MV-4-11 (cell line): ENCODE results near the gene LIG4.

Source experiments
- DNase-seq: peaks from one replicate; lab custom pipeline; 2025; lab: John Stamatoyannopoulos, UW

Gene LIG4

DNA sequence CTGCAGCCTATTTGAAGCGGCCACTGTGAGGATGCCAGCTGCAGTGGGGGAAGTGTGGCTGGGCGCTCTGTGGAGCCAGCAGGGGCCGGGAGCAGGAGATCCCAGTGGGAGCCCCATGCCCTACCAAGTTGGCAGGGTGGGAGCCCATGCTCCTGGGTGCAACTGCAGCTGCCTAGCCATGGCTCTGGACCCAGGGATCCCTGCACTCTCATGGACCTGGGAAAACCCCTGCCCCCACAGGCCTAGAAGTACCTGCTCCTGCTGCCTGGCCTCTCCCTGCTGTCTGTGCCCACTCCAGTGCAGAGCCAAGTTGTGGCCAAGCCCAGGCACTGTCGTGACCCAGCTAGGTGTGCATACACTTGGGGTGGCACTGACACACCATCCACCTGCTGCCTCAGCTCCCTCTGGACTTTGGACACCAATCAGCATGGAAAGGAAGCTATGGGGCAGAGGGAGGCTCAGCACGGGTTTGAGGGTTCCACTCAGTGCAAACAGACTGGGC lies 20.9 kb downstream of the LIG4 start:
- no peak for DNase-seq

GRCh38 chr13:108193806-108194205 lies 21.5 kb downstream of the LIG4 start:
- DNase-seq, result no peak

GRCh38 chr13:108190897-108191296 lies 24.4 kb downstream of the LIG4 start:
- DNase-seq, result no peak

DNA sequence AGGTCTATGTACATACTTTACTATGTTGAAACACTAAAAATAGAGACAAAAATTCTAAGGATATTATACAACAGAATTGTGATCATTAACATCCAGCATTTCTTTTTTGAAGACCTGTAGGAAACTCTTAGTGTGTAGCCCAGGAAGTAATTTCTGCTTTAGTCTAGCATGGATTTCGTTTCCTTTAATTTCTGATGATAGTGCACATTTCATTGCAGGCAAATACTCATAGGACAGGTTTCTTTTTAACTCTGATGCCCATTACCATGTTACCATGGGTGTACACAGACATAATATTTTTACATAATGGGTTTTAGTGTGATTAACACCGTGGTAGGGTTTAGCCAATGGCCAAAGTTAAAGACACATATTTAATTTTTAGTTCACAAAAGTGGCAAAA lies 27.1 kb downstream of the LIG4 start:
- DNase-seq, result no peak

- DNase-seq, result no peak
Measured at GRCh38 chr13:108185223-108185622, 30.1 kb downstream of the LIG4 start.

DNA sequence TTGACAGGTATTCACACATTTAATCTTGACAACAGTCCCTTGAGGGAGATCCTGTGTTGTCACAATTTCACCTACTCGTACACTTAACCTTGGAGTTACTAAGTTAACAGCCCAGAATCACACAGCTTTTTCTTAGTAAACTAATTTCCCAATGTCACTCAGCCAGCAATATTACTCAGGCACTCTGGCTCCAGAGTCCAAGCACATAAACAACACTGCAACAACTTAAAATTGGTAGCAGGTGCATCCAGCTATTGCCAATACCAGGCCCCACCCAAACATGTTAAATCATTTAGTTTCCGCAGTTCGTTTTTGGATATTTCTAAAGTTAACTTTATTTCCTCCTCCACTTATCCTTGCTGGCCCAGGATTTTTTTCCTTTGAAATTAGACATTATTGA lies 32.7 kb downstream of the LIG4 start:
- DNase-seq, result no peak

DNA sequence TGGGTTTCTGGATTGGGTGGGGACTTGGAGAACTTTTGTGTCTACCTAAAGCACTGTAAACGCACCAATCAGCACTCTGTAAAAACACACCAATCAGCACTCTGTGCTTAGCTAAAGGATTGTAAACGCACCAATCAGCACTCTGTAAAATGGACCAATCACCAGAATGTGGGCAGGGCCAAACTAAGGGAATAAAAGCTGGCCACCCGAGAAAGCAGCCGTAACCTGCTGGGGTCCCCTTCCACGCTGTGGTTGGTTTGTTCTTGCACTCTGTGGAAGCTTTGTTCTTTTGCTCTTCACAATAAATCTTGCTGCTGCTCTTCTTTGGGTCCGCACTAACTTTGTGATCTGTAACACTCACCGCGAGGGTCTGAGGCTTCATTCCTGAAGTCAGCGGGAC lies 37.3 kb downstream of the LIG4 start:
- no peak for DNase-seq

DNA sequence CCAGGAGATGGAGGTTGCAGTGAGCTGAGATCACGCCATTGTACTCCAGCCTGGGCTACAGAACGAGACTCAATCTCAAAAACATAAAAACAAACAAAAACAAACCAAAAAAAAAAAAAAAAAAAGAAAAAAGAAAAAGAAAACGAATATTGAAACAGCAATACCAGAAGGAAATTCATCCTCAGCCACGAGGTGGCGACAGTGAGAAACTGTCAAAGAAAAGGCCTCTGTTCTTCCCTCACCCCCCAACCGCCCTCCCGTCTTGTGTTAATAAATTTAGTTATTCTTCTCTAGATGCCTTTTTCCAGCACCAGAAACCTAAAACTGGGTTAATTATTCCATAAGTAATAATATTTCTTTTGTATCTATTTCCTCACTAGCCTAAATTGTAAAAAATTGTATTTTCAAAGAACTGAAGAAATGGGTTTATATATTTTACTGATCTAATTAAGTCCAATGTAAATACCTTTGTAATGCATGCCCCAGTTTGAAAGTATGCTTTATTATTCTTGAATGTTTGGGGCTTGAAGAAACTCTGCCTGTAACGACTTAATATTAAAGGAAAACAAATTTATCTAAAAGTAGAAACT lies 38.6 kb downstream of the LIG4 start:
- DNase-seq, result no peak

- DNase-seq, result no peak
Measured at GRCh38 chr13:108168929-108169328, 46.4 kb downstream of the LIG4 start.

GRCh38 chr13:108166078-108166477 lies 49.3 kb downstream of the LIG4 start:
- DNase-seq, result no peak

DNA sequence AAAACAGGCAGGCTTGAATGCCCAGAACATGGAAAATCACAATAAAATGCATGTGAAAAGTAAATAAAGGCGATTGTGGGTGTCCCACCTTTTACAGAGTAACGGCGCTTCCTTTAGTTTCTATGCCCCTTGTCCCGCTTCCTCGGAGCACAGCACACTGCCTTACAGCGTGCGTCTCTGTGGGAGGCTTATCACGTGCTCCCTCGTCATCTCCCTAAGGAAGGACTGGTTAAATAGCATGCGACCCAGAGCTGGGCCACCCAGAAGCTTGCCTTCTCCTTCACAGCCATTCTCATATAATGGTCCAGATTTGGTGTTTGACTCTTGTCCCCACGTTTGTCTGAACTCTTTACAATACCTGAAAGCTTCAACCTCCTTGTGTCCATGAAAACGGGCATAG lies 56.6 kb downstream of the LIG4 start:
- no peak for DNase-seq
